NT2/D1 (cell line): Measurements from ENCODE around the gene PTGIS.

Experiments
- YY1 ChIP-seq: IDR thresholded peaks from 2 replicates; pipeline ENCODE4 v1.6.1; 2011; ENCODE audit not compliant: insufficient read length, insufficient read depth
- ZNF274 ChIP-seq: IDR thresholded peaks from 2 replicates; pipeline ENCODE4 v1.6.1; 2011; ENCODE audit warnings: mild to moderate bottlenecking, low read depth, low read length

DNA sequence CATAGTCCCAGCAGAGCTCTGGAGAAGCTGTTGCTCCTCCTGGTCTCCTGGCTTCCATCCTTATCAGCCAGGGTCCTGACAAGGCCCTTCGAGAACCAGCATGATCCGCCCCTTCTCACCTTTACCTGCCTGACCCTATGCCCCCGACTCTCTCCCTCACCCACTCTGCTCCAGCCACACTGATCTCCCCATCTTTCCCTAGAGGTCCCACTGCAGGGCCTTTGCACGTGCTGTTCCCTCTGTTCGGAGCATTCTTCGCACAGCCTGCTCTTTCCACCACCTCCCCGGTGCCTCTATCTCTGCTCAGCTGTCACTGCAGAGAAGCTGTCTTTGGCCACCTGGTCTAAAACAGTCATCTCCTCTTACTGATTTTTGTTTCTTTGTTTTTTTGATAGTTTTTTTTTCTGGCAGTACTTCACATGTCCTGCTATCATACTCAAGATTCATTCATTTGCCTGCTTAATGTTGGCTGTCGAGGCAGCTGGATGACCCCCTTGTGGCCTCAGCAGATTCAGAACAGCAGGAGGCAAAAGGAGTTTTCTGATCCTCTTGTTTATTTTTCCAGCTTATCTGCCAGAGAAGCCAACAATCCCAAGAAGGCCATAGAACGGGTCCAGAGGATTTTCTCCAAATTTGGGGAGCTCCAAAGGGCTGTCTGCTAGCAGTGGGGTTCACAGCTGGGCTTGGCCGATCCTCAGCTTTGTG, 1.6 kb upstream of the PTGIS start:
- TF ChIP-seq YY1 (no peak), ZNF274 (no peak)
